ENCODE results near the gene TEX51.

GRCh38 chr2:126862730-126863129, 36.0 kb upstream of the TEX51 start:
- TF ChIP-seq EZH2 (optimal IDR thresholded peaks at IDR 0.05; ENCODE audit: low read depth, low read length), result no peak
- TF ChIP-seq, protein P1, sequence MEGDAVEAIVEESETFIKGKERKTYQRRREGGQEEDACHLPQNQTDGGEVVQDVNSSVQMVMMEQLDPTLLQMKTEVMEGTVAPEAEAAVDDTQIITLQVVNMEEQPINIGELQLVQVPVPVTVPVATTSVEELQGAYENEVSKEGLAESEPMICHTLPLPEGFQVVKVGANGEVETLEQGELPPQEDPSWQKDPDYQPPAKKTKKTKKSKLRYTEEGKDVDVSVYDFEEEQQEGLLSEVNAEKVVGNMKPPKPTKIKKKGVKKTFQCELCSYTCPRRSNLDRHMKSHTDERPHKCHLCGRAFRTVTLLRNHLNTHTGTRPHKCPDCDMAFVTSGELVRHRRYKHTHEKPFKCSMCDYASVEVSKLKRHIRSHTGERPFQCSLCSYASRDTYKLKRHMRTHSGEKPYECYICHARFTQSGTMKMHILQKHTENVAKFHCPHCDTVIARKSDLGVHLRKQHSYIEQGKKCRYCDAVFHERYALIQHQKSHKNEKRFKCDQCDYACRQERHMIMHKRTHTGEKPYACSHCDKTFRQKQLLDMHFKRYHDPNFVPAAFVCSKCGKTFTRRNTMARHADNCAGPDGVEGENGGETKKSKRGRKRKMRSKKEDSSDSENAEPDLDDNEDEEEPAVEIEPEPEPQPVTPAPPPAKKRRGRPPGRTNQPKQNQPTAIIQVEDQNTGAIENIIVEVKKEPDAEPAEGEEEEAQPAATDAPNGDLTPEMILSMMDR (IDR thresholded peaks at IDR 0.05; ENCODE audit: low read length), result no peak
- no peak for TF ChIP-seq EZH2phosphoT487 (IDR thresholded peaks at IDR 0.05; ENCODE audit: low read length)
